ENCODE data around the gene EIF4A3. TPM values are rescaled to one million over a fixed set of nuclear protein-coding genes. Genes with fewer than 3 reads are reported as not detected.
A peak's percentile ranks its signal among the peaks of the same experiment; 100 is the strongest.

Gene EIF4A3
- total RNA-seq, 1 donor from 2014 or later = 89.9 TPM

GRCh38 chr17:80130992-80131391 is 15.9 kb downstream of the EIF4A3 start:
- no peak overlapping the region for H3K27ac ChIP-seq (ENCODE audit: low read depth, low read length)
- H3K27me3 ChIP-seq (ENCODE audit: insufficient read depth, low read length) = peaks cover 3% of the 10 kb centered on the region
- H3K9me3 Mint-ChIP-seq (ENCODE audit: unreplicated experiment) = no peaks in the 10 kb centered on the region
- TF ChIP-seq CTCF (IDR thresholded peaks at IDR 0.05; ENCODE audit: insufficient read depth, low read depth, low read length) (no peak), EZH2 (IDR thresholded peaks at IDR 0.05; ENCODE audit: insufficient read depth, low read length) (no peak)
- no peaks in the 10 kb centered on the region for H3K4me1 ChIP-seq (ENCODE audit: insufficient read depth, low read length)
- DNase-seq (ENCODE audit: low read depth) (no peak), FAIRE-seq (no peak)
- no peak overlapping the region for H3K4me3 Mint-ChIP-seq (ENCODE audit: unreplicated experiment)
- H3K27ac Mint-ChIP-seq (ENCODE audit: unreplicated experiment) = no peak overlapping the region
- H2AFZ ChIP-seq (ENCODE audit: low read depth, low read length) = no peak overlapping the region
- no peak overlapping the region for H3K4me2 ChIP-seq (ENCODE audit: low read length)
- no peaks in the 10 kb centered on the region for H3K9me3 ChIP-seq (ENCODE audit: insufficient read depth, low read depth, low read length)
- H3K27me3 Mint-ChIP-seq (ENCODE audit: low read depth, unreplicated experiment) = peaks cover 3% of the 10 kb centered on the region
- no peak overlapping the region for H3K4me3 ChIP-seq (ENCODE audit: insufficient read depth, low read depth, low read length)
- peaks cover 20% of the 10 kb centered on the region for H3K36me3 ChIP-seq (ENCODE audit: insufficient read depth, low read length)
- no peaks in the 10 kb centered on the region for H3K79me2 ChIP-seq (ENCODE audit: insufficient read depth, low read length)
- H3K4me1 Mint-ChIP-seq (ENCODE audit: low read depth, unreplicated experiment) = peaks cover 2% of the 10 kb centered on the region
- H3K9ac ChIP-seq (ENCODE audit: low read length) = no peak overlapping the region
- peaks cover 4% of the 10 kb centered on the region for H4K20me1 ChIP-seq (ENCODE audit: insufficient read depth, low read length)
- peaks cover 3% of the 10 kb centered on the region for H3K36me3 Mint-ChIP-seq (ENCODE audit: low read depth, unreplicated experiment)

GRCh38 chr17:80129006-80129565 is 17.8 kb downstream of the EIF4A3 start:
- Mint-ChIP-seq H3K27ac (ENCODE audit: unreplicated experiment) (no peak overlapping the region), H3K4me1 (ENCODE audit: low read depth, unreplicated experiment) (peaks cover 8% of the 10 kb centered on the region), H3K4me3 (ENCODE audit: unreplicated experiment) (no peak overlapping the region), H3K9me3 (ENCODE audit: unreplicated experiment) (no peaks in the 10 kb centered on the region), H3K27me3 (ENCODE audit: low read depth, unreplicated experiment) (peaks cover 3% of the 10 kb centered on the region), H3K36me3 (ENCODE audit: low read depth, unreplicated experiment) (no peaks in the 10 kb centered on the region)
- Histone ChIP-seq H3K27ac (ENCODE audit: low read depth, low read length) (no peak overlapping the region), H3K4me2 (ENCODE audit: low read length) (no peak overlapping the region), H3K4me3 (ENCODE audit: insufficient read depth, low read depth, low read length) (no peak overlapping the region), H2AFZ (ENCODE audit: low read depth, low read length) (no peak overlapping the region), H3K9me3 (ENCODE audit: insufficient read depth, low read depth, low read length) (no peaks in the 10 kb centered on the region), H3K79me2 (ENCODE audit: insufficient read depth, low read length) (no peaks in the 10 kb centered on the region), H3K4me1 (ENCODE audit: insufficient read depth, low read length) (peaks cover 7% of the 10 kb centered on the region), H3K9ac (ENCODE audit: low read length) (no peak overlapping the region), H3K36me3 (ENCODE audit: insufficient read depth, low read length) (peaks cover 13% of the 10 kb centered on the region), H4K20me1 (ENCODE audit: insufficient read depth, low read length) (peaks cover 4% of the 10 kb centered on the region), H3K27me3 (ENCODE audit: insufficient read depth, low read length) (peaks cover 3% of the 10 kb centered on the region)
- FAIRE-seq (no peak), DNase-seq (ENCODE audit: low read depth) (no peak)
- no peak for TF ChIP-seq CTCF (IDR thresholded peaks at IDR 0.05; ENCODE audit: insufficient read depth, low read depth, low read length)
- no peak for TF ChIP-seq EZH2 (IDR thresholded peaks at IDR 0.05; ENCODE audit: insufficient read depth, low read length)

- Mint-ChIP-seq H3K9me3 (ENCODE audit: unreplicated experiment) (no peaks in the 10 kb centered on the region), H3K4me1 (ENCODE audit: low read depth, unreplicated experiment) (peaks cover 9% of the 10 kb centered on the region), H3K27ac (ENCODE audit: unreplicated experiment) (no peak overlapping the region), H3K36me3 (ENCODE audit: low read depth, unreplicated experiment) (no peaks in the 10 kb centered on the region), H3K4me3 (ENCODE audit: unreplicated experiment) (no peak overlapping the region), H3K27me3 (ENCODE audit: low read depth, unreplicated experiment) (peaks cover 3% of the 10 kb centered on the region)
- no peaks in the 10 kb centered on the region for H3K9me3 ChIP-seq (ENCODE audit: insufficient read depth, low read depth, low read length)
- no peaks in the 10 kb centered on the region for H4K20me1 ChIP-seq (ENCODE audit: insufficient read depth, low read length)
- peaks cover 3% of the 10 kb centered on the region for H3K27me3 ChIP-seq (ENCODE audit: insufficient read depth, low read length)
- H3K27ac ChIP-seq (ENCODE audit: low read depth, low read length) = no peak overlapping the region
- DNase-seq (ENCODE audit: low read depth) (no peak), FAIRE-seq (no peak)
- peak overlapping the region; percentile 47 for H3K4me2 ChIP-seq (ENCODE audit: low read length)
- H3K36me3 ChIP-seq (ENCODE audit: insufficient read depth, low read length) = no peaks in the 10 kb centered on the region
- TF ChIP-seq CTCF (IDR thresholded peaks at IDR 0.05; ENCODE audit: insufficient read depth, low read depth, low read length) (no peak), EZH2 (IDR thresholded peaks at IDR 0.05; ENCODE audit: insufficient read depth, low read length) (no peak)
- H3K4me3 ChIP-seq (ENCODE audit: insufficient read depth, low read depth, low read length) = no peak overlapping the region
- no peaks in the 10 kb centered on the region for H3K79me2 ChIP-seq (ENCODE audit: insufficient read depth, low read length)
- peaks cover 14% of the 10 kb centered on the region for H3K4me1 ChIP-seq (ENCODE audit: insufficient read depth, low read length)
- H3K9ac ChIP-seq (ENCODE audit: low read length) = no peak overlapping the region
- no peak overlapping the region for H2AFZ ChIP-seq (ENCODE audit: low read depth, low read length)
Observed at GRCh38 chr17:80126449-80126715, 20.5 kb downstream of the EIF4A3 start.
